Adipose tissue (tissue), 3 donors: ENCODE results near the gene RPP25L. TPM values are rescaled to one million over a fixed set of nuclear protein-coding genes. Genes with fewer than 3 reads are reported as not detected.

Experiments
- H3K27ac ChIP-seq: one replicate; pipeline ENCODE4 v1.5.1; 2013; ENCODE audit warnings: low read depth, low read length
- WGBS, 3 donors: extraction: QIAGEN DNeasy Blood & Tissue Kit; methylation state at CpG; one replicate each; pipeline ENCODE4 v1.1.7; 2013; 5-methylcytosine and 5-hydroxymethylcytosine counted together
- polyA plus RNA-seq, 3 donors: library from polyadenylated mRNA; stranded (reverse); fragments of 200-250 nt; gene quantifications; one replicate each; pipeline ENCODE4 v1.2.3, GENCODE V29; 2013
- donor health status: healthy with polysubstance abuse.
- donor health status: Bipolar disorder and iron deficiency.
- donor health status: healthy.

Gene RPP25L
- polyA plus RNA-seq, 3 donors, result 25.6 to 31.9 (median 28.2) TPM

DNA sequence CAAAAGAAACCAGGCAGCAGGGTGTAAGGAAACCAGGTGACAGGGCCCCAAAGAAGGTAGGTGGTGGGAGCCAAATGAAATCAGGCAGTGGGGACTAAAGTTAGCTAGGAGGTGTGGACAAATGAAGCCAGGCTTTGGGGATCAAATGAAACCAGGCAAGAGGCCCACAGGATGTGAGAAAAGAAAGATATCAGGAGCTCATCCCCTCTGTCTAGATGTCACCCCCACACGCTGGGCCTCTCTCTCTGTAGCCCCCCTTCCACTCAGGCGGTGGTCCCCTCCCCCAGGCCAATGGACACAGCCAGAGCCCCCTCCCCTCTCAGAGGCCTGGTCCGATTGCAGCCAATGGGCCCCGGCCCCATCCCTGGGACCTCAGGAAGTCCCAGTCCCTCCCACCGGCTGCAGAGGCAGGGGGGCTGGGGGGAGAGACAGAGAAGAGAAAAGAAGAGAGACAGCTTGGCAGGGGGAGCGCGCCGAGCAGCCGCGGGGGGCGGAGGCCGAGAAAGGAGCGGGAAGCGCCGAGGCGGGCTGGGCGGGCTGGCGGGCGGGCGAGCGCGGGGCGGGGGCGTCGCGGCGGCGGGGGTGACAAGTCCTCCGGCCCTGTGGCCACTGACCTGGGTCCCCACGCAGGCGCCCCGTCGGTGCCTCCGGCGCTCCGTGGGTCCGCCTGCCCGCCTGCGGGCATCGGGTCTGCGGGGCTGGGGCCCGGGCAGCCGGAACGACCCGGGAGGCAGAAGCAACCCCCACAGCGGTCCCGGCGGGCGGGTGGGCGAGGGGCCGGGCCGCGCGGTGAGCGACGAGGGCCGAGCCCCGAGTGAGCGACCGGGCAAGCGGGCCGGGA lies 34.3 kb downstream of the RPP25L start:
- 3 to 6% (median 3%) methylated on average over 28 to 62 of the region's 62 CpGs for WGBS, 3 donors
- H3K27ac ChIP-seq, result no peak overlapping the region

- no peak overlapping the region for H3K27ac ChIP-seq
- 45 to 75% (median 72%) methylated on average over 14 of the region's 14 CpGs for WGBS, 3 donors
These were observed 35.1 kb downstream of the RPP25L start for GRCh38 chr9:34576597-34577399.

GRCh38 chr9:34575862-34576596 lies 35.9 kb downstream of the RPP25L start:
- WGBS, 3 donors, result 74 to 81% (median 75%) methylated on average over 21 of the region's 21 CpGs
- H3K27ac ChIP-seq, result no peak overlapping the region

DNA sequence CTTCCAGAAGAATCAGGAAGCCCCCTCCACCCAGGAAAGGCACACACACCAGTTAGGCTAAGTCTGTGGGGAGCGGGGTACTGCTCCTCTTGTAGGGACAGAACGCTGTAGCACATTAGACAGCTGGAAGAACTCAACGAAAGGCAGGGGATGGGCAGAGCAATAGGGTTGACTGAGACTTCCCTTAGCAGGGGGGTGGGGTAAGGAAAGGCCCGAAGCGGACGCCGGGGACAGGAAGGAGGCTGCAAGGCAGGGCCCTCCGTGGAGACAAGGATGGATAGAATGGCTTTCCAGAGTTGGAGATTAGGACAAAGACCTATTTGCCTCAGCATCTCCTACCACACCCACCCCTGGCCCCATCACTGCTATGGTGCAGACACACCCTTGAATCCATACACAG lies 36.7 kb downstream of the RPP25L start:
- H3K27ac ChIP-seq, result no peak overlapping the region
- WGBS, 3 donors, result 46 to 59% (median 51%) methylated on average over 8 of the region's 8 CpGs

DNA sequence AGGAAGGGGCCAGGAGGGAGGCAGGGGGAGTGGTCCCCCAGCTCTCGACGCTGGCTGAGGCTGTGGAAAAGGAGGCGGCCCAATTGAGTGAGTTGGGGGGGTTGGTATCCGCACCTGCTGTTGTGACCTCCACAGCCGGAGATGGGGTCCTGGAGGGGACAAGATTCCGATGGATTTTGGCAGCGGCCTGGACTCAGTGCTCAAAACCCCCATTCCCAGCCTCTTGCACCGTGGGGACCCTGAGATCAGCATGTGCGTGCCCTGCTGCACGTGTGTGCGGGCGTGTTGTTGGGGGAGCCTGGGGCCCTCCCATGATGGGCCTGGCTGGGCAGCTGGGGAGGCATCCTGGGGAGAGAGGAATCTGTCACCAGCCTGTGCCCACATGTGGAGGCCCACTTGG lies 37.3 kb downstream of the RPP25L start:
- H3K27ac ChIP-seq, result no peak overlapping the region
- WGBS, 3 donors, result 90 to 92% (median 91%) methylated on average over 12 of the region's 12 CpGs

DNA sequence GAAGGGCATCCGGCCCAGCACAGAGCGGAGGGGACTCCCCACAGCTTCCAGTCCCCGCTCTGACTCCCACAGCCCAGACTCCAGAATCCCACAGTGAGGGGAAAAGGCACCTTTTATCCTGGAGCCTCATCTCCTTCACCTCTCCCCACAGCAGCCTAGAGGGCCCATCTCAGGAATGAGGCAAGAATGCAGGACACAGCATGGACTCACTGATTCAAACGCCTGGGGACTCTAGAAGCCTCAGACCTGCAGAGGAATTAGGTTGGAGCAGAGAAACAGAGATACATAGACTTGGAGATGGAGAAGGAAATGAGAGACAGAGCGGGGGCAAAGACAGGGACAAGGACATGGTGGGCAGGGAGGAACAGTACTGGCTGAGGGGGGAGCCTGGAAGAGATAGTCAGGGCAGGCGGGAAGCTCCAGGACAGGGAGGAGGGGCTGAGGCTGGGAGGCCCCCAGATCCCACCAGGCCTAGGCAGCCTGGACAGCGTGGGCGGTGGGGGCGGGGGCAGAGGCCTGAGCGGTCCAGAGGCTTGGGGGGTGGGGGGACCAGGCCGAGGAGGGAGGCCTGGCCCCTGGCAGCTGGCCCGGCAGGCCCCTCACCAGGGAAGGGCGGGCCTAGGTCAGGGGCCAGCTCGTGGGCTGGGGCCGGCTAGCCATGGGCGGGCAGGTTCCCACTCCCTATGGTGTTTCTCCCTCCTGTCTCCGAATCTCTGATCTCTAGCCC lies 38.1 kb downstream of the RPP25L start:
- WGBS, 3 donors, result 80 to 85% (median 83%) methylated on average over 10 to 17 of the region's 17 CpGs
- no peak overlapping the region for H3K27ac ChIP-seq

- 74 to 92% (median 88%) methylated on average over 6 of the region's 6 CpGs for WGBS, 3 donors
- H3K27ac ChIP-seq, result no peak overlapping the region
These were observed 39.3 kb downstream of the RPP25L start for GRCh38 chr9:34572628-34573027.

DNA sequence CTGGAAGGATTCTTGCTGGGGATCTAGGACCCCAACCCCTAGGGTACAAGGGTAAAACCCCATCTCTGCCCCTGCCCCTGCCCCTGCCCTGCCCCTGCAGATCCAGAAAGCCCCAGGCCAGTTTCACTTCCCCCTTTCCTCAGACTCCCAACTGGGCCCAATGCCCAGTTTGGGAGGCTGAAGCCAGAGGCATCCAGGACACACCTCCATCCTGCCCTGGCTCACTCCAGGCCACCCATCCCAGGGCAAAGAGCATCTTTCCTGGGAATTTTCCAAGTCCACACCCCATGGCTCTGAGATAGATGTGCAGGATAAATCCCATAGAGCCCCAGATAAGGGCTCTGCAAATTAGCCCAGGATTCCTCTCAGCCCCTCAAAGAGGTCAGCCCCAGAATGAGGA lies 39.8 kb downstream of the RPP25L start:
- no peak overlapping the region for H3K27ac ChIP-seq

DNA sequence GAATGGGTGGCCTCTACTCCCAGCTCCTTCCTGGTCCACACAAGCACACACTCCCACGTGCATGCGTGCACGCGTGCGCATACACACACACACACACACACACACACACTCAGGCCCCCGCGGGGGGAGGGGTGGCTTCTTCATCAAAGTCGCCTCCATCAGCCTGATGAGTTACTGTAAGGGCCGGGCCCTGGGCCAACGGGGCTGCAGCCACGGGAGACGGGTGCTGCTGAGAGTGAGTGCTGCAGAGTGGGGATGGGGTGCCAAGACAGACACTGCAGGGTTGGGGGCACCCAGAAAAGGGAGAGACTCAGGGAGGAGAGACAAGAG lies 40.5 kb downstream of the RPP25L start:
- 51 to 67% (median 64%) methylated on average over 9 to 12 of the region's 12 CpGs for WGBS, 3 donors
- no peak overlapping the region for H3K27ac ChIP-seq

- 72 to 81% (median 75%) methylated on average over 7 of the region's 7 CpGs for WGBS, 3 donors
- no peak overlapping the region for H3K27ac ChIP-seq
These were observed 41.0 kb downstream of the RPP25L start for GRCh38 chr9:34570809-34571480.

DNA sequence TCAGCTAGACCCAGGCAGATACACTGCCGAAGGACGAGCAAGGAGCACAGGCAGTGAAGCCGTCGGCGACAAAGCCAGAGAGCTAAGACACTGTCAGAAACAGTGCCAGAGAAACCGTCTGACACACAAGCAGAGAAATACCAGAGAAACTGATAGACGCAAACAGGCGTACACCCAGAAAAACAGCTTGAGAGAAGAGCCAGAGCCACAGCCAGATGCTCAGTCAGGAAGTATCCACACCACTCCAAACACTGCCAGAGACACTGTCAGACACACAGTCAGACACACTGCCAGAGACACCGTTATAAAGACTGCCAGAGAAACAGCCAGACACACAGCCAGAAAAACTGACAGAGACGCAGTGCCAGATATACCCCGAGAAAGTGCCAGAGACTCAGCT lies 41.5 kb downstream of the RPP25L start:
- WGBS, 3 donors, result 65 to 78% (median 66%) methylated on average over 11 of the region's 11 CpGs
- no peak overlapping the region for H3K27ac ChIP-seq

DNA sequence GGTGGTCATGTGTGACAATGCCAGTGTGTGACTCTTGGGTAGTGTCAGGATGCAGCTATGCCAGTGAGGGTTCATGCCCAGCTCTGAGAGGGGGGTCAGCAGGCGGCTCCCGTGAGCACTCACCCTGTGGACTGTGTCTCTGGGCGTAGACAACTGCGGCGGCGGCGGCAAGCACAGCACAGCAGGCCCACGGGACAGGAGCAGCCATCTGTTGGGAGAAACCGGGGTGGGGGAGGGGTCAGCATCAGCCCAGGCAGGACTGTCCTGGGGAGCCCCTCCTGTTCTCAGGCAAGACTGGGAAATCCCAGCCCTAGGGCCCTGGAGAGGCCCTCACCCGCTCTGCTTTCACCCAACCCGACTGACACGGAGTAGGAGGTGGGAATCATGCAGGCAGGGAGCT lies 43.1 kb downstream of the RPP25L start:
- WGBS, 3 donors, result 66 to 85% (median 75%) methylated on average over 12 of the region's 12 CpGs
- no peak overlapping the region for H3K27ac ChIP-seq

- H3K27ac ChIP-seq, result no peak overlapping the region
- 63 to 88% (median 84%) methylated on average over 7 of the region's 7 CpGs for WGBS, 3 donors
These were observed 43.8 kb downstream of the RPP25L start for GRCh38 chr9:34568133-34568532.

DNA sequence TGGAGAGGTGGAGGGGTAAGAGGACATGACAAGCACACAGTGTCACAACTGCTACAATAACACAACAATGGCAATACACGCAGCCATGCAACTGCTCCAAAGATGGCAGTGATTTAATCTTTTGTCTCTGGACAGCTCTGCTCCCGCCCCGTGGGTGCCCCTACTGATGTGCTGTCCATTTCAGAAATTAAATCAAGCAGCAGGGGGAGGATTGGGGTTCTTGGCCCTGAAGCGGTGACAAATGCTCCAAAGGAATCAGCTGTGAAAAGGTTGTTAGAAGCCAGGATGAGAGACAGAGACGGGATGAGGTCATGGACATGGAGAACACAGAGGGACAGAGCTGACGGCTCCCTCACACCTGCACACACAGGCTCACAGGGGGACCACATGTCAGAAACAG lies 44.9 kb downstream of the RPP25L start:
- WGBS, 3 donors, result 77 to 84% (median 82%) methylated on average over 6 of the region's 6 CpGs
- no peak overlapping the region for H3K27ac ChIP-seq

DNA sequence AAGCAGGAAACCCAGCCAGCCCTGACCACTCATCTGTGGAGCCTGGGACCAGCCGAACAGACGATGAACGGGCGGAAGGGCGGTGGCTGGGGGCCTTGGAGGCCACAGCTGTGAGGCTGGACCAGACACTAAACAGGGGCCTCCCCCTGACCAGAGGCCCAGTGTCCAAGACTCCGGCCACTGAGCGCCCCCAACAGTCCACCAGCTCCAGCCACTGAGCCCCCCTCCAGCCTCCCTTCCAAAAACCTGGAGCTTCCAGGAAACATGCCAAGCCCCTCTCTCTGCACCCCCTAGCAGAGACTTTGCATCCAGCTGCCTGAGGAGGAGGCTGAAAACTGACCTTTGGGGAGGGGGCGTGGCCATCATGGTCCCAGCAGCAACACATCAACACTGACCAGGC lies 45.6 kb downstream of the RPP25L start:
- WGBS, 3 donors, result 67 to 76% (median 68%) methylated on average over 8 of the region's 8 CpGs
- no peak overlapping the region for H3K27ac ChIP-seq

- 56 to 78% (median 75%) methylated on average over 8 of the region's 8 CpGs for WGBS, 3 donors
- no peak overlapping the region for H3K27ac ChIP-seq
These were observed 46.0 kb downstream of the RPP25L start for GRCh38 chr9:34565856-34566255.

GRCh38 chr9:34564617-34565016 lies 47.3 kb downstream of the RPP25L start:
- H3K27ac ChIP-seq, result no peak overlapping the region
- WGBS, 3 donors, result 87 to 94% (median 91%) methylated on average over 16 of the region's 16 CpGs

DNA sequence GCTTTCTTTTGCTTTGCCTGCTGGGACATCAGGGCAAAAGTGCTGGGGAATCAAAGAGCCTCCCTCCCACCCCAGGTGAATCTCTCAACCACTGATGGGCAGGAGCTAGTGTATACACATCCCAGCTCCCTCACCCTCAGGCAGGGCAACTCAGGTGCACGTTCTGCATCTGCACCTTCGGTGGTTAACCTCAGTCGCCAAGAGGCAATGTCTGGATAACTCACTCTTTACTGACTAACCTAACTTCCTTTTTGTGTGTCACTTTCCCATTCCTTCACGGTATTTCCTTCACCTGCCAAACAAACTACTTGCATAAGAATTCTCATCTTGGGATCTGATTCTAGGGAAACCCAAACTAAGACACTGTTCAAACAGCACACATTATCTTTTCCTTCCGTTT lies 48.6 kb downstream of the RPP25L start:
- H3K27ac ChIP-seq, result no peak overlapping the region
- WGBS, 3 donors, result 65 to 72% (median 70%) methylated on average over 5 of the region's 5 CpGs
